GM23338 (cell line): Measurements from ENCODE around the gene HOXA1.

Experiments used
- CTCF ChIP-seq, 2 experiments: fragments of 200-600 bp in 1 of 2; sonication (generic) in 1 of 2; conservative IDR thresholded peaks; 2 replicates each; pipeline versions ENCODE4 v1.5.1 to v1.6.1; 2016 to 2017; ENCODE audit warnings: antibody characterized with exemption in 2 of 2, low read depth in 2 of 2, mild to moderate bottlenecking in 2 of 2, moderate library complexity in 1 of 2
- EZH2 ChIP-seq: fragments of 200-600 bp; sonication (generic); IDR thresholded peaks from one replicate; pipeline ENCODE4 v1.8.0; 2017; ENCODE audit warnings: antibody characterized with exemption, mild to moderate bottlenecking, low read depth; ENCODE audit not compliant: unreplicated experiment

GRCh38 chr7:27068259-27068658 is 27.5 kb downstream of the HOXA1 start:
- TF ChIP-seq CTCF (conservative IDR thresholded peaks at IDR 0.05; ENCODE audit: low read depth in 2 of 2) (no peak), EZH2 (no peak)
